Posterior vena cava (tissue), 2 donors: Measurements from ENCODE around the gene KIAA1328. TPM values are rescaled to one million over a fixed set of nuclear protein-coding genes. Genes with fewer than 3 reads are reported as not detected.

Experiments used
- DNase-seq: peaks from one replicate; pipeline ENCODE4 v3.0.0-alpha.2; 2020; ENCODE audit warnings: low spot score
- intact Hi-C, 2 donors: fragments of 100-400 bp; cut with DNase I; formaldehyde crosslinking; loops; one replicate each; pipeline versions ENCODE4 v1.14.1 to v1.14.2; 2022 to 2023
- total RNA-seq, 2 donors: library from RNA; stranded (reverse); fragmentation: NEBNext Ultra II Directional; extraction: Animal tissue kit (Norgen Biotek cat#: 25700); gene quantifications; one replicate each; pipeline ENCODE4 v1.2.1, GENCODE V29; 2021
- donor health status: DM: yes; HTN: yes; CAD: no.
- donor health status: DM: yes; HTN: yes; CAD: no.

The KIAA1328 gene
- total RNA-seq, 2 donors from 2014 or later, result 11.7 to 13.2 TPM

- intact Hi-C loops, result no loop called here
These were observed 10.3 kb upstream of the KIAA1328 start for GRCh38 chr18:36818652-36819051.

DNA sequence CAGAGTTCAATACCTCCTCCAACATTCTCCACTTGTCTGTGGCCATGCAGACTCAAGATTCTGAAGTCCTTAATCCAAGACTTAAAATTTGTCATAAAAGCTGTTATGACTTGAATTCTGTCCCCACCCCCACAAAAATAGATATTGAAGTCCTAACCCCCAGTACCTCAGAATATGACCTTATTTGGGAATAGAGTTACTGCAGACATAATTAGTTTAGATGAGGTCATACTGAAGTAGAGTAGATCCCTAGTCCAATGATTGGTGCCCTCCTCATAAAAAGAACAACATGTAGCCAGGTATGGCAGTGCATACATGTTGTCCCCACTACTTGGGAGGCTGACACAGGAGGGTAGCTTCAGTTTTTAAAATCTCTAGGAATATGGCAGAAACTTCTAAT, 9.3 kb upstream of the KIAA1328 start:
- intact Hi-C loops, result no loop called here
- DNase-seq, result no peak

More at GRCh38 chr18:36818652-36819051, 10.3 kb upstream of the KIAA1328 start:
- no peak for DNase-seq

DNA sequence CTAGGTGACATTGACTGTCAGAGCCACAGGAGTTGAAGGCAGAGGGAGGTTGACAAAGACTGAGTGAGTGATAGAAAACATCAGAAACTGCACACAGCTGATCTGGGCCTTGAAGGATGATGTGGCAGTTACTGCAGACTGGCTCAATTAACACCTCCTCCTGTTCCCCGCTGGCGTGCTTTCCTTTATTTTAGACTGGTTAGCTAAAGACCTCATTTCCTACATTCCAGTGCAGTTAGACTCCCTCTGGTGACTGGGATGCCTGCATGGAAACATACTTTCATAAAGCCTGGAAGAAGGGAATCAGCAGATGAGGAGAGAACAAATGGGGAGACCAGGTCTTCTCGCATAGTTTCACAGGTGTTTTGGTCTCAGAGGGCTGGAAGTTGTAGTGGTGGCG, 7.2 kb upstream of the KIAA1328 start:
- DNase-seq, result no peak
- intact Hi-C loops, result no loop called here

DNA sequence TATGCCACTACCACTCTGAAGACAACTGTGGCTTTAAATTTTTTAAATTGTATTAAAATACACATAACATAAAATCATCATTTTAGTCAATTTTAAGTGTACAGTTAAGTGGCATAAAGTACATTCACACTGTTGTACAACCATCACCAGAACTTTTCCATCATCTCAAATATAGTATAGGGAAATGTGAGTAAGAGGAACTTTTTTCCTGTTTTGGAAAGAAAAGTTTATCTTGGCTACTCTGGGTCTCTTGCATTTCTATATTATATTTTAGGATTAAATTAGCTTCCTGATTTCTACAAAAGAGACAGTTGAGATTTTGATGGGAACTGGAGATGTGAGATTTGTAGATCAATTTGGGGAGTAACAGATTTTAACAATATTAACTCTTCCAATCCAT, 3.4 kb upstream of the KIAA1328 start:
- intact Hi-C loops, result no loop called here
- DNase-seq, result no peak

DNA sequence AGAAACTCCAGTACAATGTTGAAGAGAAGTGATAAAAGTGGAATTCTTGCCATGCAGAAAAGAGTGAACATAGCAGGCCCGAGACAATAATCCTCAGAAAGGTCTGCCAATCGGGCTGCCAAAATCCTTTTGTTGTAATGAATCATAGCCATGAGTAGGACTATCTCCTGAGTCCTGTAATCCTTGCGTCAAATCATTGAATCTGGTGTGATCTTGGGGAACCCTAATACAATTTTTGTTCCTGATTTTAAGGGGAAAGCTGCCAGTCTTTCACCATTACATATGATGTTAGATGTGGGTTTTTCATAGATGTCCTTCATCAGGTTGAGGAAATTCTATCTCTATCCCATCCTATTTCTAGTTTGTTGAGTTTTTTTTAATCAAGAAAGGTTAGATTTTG, 2.4 kb upstream of the KIAA1328 start:
- intact Hi-C loops, result no loop called here
- DNase-seq, result no peak

DNA sequence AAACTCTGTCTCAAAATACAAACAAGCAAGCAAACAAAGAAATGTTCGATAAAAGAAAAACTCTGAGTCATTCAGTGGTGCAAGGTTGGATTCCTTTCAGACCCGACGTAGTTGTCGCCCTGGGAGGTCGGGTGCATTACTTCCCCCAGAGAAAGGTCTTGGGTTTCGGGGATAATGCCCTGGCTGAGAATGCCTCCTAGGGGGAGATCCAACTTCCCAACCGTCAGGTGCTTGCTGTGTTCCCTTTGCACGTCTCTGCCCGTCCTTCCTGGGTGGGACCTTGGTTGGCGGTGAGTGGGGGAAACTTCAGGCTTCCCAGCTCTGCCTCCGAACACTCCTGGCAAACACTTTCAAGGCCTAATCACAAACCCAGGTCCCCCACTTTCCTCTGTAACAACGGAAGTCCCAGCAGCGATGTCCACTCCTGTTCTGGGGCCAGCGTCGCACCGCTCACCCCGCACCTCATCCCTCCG, 734 bp upstream of the KIAA1328 start:
- intact Hi-C loops, result no loop called here
- no peak for DNase-seq

DNA sequence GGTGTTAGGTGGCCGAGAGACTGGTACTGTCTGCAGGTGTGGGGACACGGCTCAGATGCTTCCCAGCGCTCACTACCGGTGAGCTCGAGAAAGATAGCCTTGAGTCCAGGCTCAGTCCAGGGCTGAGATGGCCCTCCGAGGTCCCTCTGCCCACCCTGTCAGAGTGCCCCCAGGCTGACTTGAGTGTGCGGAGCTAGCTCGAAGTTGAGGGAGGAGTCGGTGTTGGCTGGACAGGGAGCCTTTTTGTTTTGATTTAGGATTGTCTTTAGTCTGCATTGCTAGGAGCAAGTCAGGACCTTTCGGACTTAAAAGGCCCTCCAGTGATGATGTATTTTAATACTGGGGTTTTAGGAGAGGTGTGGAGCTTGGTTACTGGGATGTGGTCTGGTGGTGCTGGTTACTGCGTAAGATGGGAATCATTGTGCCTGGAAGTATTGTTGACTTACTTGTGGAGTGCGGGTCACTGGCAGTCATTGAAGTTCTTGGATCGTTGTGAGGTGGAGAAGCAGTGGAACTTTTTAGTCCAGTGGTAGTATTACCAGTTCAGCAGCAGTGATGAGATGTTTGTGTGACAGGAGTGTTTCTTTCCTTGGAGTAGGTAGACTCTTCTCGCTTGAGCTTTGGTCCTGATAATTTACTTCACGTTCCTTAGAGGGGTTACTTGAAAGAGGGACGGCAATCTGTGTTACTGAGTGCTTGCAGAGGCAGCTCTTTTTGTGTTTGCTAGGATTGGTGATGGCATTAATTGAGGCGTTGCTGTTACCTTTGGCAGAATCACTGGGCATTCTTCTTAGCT, 633 bp downstream of the KIAA1328 start:
- intact Hi-C loops, result no loop called here

GRCh38 chr18:36830158-36830495, 1.2 kb downstream of the KIAA1328 start:
- DNase-seq, result no peak
- intact Hi-C loops, result no loop called here

More for the DNA sequence above, 633 bp downstream of the KIAA1328 start:
- no peak for DNase-seq

GRCh38 chr18:36831139-36831538, 2.2 kb downstream of the KIAA1328 start:
- DNase-seq, result no peak
- intact Hi-C loops, result no loop called here

DNA sequence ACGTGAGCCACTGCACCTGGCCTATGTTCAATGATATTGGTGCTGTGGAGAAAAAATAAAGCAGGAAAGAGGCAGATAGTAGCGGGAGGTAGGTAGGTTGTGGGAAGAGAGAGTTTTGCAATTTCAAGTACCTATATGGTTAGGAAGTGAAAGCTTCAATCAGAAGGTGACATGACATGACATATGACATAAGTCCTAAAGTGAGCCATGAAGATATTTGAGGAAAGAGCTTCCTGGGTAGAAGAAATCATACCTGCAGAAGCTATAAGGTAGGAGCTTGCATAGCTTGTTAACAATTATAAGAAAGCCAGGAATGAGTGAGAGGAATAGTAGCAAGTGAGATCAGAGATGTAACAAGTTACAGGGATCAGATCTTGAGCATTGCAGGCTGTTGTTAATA, 4.2 kb downstream of the KIAA1328 start:
- intact Hi-C loops, result no loop called here
- DNase-seq, result no peak

DNA sequence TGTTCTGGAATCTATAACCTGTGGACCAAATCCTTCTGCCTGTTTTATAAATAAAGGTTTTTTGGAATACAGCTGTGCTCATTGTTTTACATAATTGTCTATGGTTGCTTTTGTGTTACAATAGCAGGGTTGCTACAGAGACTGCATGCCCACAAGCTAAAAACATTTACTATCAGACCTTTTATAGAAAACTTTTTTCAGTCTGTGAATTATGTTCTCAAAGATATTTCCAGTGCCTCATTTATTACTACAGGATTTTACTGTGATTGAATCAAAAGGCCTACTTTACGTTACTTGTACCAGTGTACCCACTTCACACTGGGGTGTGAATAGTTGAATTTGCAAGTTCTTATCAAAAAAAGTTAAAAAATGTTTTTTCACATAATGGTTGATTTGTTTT, 7.0 kb downstream of the KIAA1328 start:
- no peak for DNase-seq
- intact Hi-C loops, result no loop called here

- intact Hi-C loops, result no loop called here
- no peak for DNase-seq
These were observed 10.9 kb downstream of the KIAA1328 start for GRCh38 chr18:36839835-36840234.

DNA sequence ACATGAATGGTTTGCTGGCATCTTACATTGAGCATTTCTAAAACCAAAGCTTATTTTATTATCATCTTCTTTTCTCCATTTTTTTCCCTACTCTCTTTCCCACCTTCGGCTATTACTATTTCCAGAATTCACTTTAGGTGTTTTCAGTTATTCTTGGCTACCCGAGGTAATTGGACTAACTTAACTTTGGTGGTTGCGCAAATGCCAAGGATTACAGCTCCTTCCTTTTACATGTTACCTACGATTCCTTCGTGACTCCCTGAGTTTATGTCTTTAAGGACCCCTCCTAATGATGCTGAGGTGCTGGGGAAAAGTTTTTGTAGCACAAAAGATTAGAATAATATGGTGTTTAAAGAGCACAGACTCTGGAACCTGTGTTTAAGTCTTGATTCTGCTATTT, 14.3 kb downstream of the KIAA1328 start:
- DNase-seq, result no peak

GRCh38 chr18:36843784-36844183, 14.9 kb downstream of the KIAA1328 start:
- no peak for DNase-seq
- intact Hi-C loops, result no loop called here

More for the DNA sequence above, 14.3 kb downstream of the KIAA1328 start:
- intact Hi-C loops, result no loop called here

DNA sequence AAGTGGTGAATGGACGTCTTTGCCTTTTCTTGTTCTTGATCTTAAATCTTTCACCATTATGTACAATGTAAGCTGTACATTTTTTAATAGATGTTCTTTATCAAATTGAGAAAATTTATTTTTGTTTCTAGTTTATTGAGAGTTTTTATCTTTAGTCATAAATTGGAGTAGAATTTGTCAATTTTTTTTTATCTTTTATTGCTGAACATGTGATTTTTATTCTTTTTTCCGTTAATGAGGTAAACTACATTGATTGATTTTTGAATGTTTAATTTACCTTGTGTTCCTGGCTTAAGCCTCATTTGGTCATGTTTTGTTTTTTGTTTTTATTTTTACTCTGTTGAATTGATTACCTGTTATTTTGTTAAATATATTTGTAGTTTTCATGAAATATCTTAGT, 19.7 kb downstream of the KIAA1328 start:
- intact Hi-C loops, result no loop called here
- DNase-seq, result no peak

GRCh38 chr18:36849288-36850006, 20.5 kb downstream of the KIAA1328 start:
- intact Hi-C loops, result no loop called here
- no peak for DNase-seq

GRCh38 chr18:36850527-36851201, 21.7 kb downstream of the KIAA1328 start:
- intact Hi-C loops, result no loop called here
- DNase-seq, result no peak

DNA sequence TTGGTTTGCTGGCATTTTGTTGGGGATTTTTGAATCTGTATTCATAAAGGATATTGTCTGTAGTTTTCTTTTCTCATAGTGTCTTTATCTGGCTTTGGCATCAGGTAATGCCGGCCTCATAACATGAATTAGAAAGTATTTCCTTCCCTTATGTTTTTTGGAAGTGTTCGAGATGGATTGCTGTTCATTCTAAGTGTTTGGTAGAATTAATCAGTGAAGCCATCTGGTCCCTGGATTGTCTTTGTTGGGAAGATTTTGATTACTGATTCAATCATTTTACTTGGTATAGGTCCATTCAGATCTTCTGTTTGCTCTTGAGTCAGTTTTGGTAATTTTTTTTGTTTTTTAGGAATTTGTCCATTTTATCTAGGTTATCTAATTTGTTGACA, 22.3 kb downstream of the KIAA1328 start:
- no peak for DNase-seq
- intact Hi-C loops, result no loop called here

DNA sequence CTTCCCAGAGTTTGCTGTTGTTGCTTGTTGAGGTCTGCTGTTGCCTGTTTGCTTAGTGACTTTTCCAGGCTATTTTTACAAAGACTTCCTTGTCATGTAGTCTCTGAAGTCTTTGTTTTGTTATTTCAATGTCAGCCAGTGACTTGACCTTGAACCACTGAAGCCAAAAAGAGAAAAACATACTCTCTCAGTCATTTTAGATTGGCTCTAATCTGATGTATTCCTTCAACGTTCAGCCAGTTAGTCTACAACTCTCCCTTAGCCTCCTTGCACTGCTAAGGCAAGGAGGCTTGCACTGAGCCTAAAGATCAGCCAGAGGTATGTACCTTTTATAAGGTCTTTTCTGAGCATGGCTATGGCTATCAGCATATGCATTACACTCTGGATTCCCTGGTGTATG, 27.9 kb downstream of the KIAA1328 start:
- no peak for DNase-seq
- intact Hi-C loops, result no loop called here

DNA sequence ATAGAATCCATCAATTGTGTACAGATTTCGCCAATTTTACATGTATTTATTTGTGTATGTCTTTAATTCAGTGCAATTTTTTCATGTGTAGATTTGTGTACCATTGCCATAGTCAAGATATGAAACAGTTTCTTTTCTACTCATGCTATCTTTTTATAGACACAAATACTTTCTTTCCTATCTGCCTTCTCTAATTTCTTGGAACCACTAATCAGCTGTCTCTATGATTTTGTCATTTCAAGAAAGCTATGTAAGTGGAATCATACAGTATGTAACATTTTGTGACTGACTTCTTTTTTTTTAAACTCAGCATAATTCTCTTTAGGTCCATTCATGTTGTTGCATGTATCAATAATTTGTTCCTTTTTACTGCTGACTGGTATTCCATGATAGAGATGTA, 33.3 kb downstream of the KIAA1328 start:
- intact Hi-C loops, result no loop called here

More for the DNA sequence above, 33.3 kb downstream of the KIAA1328 start:
- DNase-seq, result no peak
